Gastrocnemius medialis (tissue), 4 donors: ENCODE results near the gene YWHAG.

Source experiments
- POLR2A ChIP-seq, 2 donors: fragments of 450-650 bp; IDR thresholded peaks; one replicate each; pipeline ENCODE4 v1.6.1; 2017; ENCODE audit warnings: antibody characterized with exemption in 2 of 2, mild to moderate bottlenecking in 2 of 2, moderate library complexity in 2 of 2
- TF ChIP-seq, protein P1 (sequence below), 5 experiments: fragments of 450-650 bp in 3 of 5; fragments of 200-600 bp in 2 of 5; sonication (generic) in 2 of 5; IDR thresholded peaks in 4 of 5; conservative IDR thresholded peaks in 1 of 5; 1 replicate in 4 of 5; 2 replicates in 1 of 5; pipeline ENCODE4 v1.5.1; 2016 to 2019; ENCODE audit warnings: antibody characterized with exemption in 5 of 5, mild to moderate bottlenecking in 3 of 5, moderate library complexity in 3 of 5

DNA sequence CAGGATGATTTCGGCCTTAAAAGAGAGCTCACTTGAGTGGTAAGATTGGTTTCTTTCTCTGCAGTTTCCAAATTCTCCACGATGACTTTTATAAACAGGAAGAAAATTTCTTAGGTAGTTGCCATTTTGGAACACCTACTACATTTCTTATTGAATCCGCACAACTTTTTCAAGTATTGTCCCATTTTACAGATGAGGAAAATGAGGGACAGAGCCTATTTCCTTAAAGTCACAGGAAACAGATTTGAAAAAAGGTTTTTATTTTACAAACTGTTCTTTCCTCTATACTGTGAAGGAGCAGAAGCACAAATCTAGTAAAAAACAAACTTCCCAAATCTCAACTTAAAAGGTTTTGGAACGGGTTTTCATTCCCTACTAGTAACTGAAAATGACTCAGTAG, 2.7 kb downstream of the YWHAG start:
- no peak for TF ChIP-seq POLR2A (IDR thresholded peaks at IDR 0.05)
- TF ChIP-seq, protein P1, sequence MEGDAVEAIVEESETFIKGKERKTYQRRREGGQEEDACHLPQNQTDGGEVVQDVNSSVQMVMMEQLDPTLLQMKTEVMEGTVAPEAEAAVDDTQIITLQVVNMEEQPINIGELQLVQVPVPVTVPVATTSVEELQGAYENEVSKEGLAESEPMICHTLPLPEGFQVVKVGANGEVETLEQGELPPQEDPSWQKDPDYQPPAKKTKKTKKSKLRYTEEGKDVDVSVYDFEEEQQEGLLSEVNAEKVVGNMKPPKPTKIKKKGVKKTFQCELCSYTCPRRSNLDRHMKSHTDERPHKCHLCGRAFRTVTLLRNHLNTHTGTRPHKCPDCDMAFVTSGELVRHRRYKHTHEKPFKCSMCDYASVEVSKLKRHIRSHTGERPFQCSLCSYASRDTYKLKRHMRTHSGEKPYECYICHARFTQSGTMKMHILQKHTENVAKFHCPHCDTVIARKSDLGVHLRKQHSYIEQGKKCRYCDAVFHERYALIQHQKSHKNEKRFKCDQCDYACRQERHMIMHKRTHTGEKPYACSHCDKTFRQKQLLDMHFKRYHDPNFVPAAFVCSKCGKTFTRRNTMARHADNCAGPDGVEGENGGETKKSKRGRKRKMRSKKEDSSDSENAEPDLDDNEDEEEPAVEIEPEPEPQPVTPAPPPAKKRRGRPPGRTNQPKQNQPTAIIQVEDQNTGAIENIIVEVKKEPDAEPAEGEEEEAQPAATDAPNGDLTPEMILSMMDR (IDR thresholded peaks at IDR 0.05 in 4 of 5, conservative IDR thresholded peaks at IDR 0.05 in 1 of 5) = no peak
